A549 (cell line): ENCODE results near the gene NTNG1. TPM values are rescaled to one million over a fixed set of nuclear protein-coding genes. Genes with fewer than 3 reads are reported as not detected.

ENCODE experiments used
- ATAC-seq, 2 experiments: fragments of 200-7000 bp in 1 of 2; fragments of >200 bp in 1 of 2; cut with Nextera tagmentation in 1 of 2; cut with Tn5 transposase in 1 of 2; 3 replicates each; pipeline versions ENCODE4 v1.8.0 to v1.9.1; 2018 to 2020; ENCODE audit warnings: mild to moderate bottlenecking in 1 of 2, moderate library complexity in 1 of 2
- CTCF ChIA-PET: fragments of 300-600 bp; sonication (Branson Sonifier 250); formaldehyde crosslinking; extraction: SDS; loops from one replicate; lab custom pipeline; 2021; ENCODE audit warnings: antibody characterized with exemption, inconsistent platforms; lab: Yijun Ruan, JAX
- POLR2A ChIA-PET: fragments of 350-600 bp; formaldehyde crosslinking; extraction: SDS; loops from one replicate; lab custom pipeline; 2021; ENCODE audit warnings: antibody characterized with exemption, inconsistent platforms; lab: Yijun Ruan, JAX
- DNase-seq, 2 experiments: peaks; one replicate each; pipeline versions ENCODE4 v3.0.0 to v3.0.0-alpha.2; 2011 to 2016; ENCODE audit warnings: low read depth in 1 of 2, low spot score in 1 of 2
- FAIRE-seq: peaks from 2 replicates; lab custom pipeline; 2011; peaks lifted over from hg19 to GRCh38; lab: Jason Lieb, UNC
- H3K27ac ChIP-seq, 2 experiments: fragments of >200 bp; sonication (Bioruptor Twin); formaldehyde crosslinking; 3 replicates each; pipeline ENCODE4 v1.5.1; 2016 to 2017
- H3K4me1 ChIP-seq: fragments of >200 bp; sonication (Bioruptor Twin); formaldehyde crosslinking; 3 replicates; pipeline ENCODE4 v1.6.1; 2016
- H3K4me2 ChIP-seq: fragments of >200 bp; sonication (Bioruptor Twin); formaldehyde crosslinking; 3 replicates; pipeline ENCODE4 v1.6.1; 2016
- H3K4me3 ChIP-seq: fragments of >200 bp; sonication (Bioruptor Twin); formaldehyde crosslinking; 3 replicates; pipeline ENCODE4 v1.5.1; 2016
- H3K9me3 ChIP-seq: fragments of >200 bp; sonication (Bioruptor Twin); formaldehyde crosslinking; 3 replicates; pipeline ENCODE4 v1.6.1; 2016
- BCL3 ChIP-seq: fragments of >200 bp; sonication (Bioruptor Twin); formaldehyde crosslinking; IDR thresholded peaks from 3 replicates; pipeline ENCODE4 v1.6.1; 2016
- CHD2 ChIP-seq: fragments of 150-350 bp; IDR thresholded peaks from 2 replicates; pipeline ENCODE4 v1.6.1; 2014; ENCODE audit warnings: low read length; ENCODE audit not compliant: partially characterized antibody
- CTCF ChIP-seq: fragments of >200 bp; sonication (Bioruptor Twin); formaldehyde crosslinking; IDR thresholded peaks from 3 replicates; pipeline ENCODE4 v1.5.1; 2016
- ELK1 ChIP-seq: fragments of 150-350 bp; IDR thresholded peaks from 2 replicates; pipeline ENCODE4 v1.6.1; 2014; ENCODE audit warnings: low read depth, mild to moderate bottlenecking, low read length
- FOSL2 ChIP-seq, 2 experiments: fragments of 450-650 bp in 1 of 2; fragments of >200 bp in 1 of 2; sonication (Bioruptor Twin) in 1 of 2; formaldehyde crosslinking; IDR thresholded peaks; 2 replicates each; pipeline versions ENCODE4 v1.5.0 to v1.6.1; 2016 to 2020; ENCODE audit warnings: mild to moderate bottlenecking in 1 of 2, moderate library complexity in 1 of 2
- FOXS1 ChIP-seq: fragments of 250-450 bp; sonication (Bioruptor Pico); IDR thresholded peaks from 2 replicates; pipeline ENCODE4 v1.5.0; 2020; ENCODE audit warnings: mild to moderate bottlenecking, moderate library complexity
- HOXA7 ChIP-seq: fragments of 250-450 bp; sonication (Bioruptor Pico); IDR thresholded peaks from 2 replicates; pipeline ENCODE4 v1.5.0; 2020; ENCODE audit warnings: mild to moderate bottlenecking, moderate library complexity
- JUNB ChIP-seq: fragments of >200 bp; sonication (Bioruptor Twin); formaldehyde crosslinking; IDR thresholded peaks from 2 replicates; pipeline ENCODE4 v1.6.1; 2016
- KDM1A ChIP-seq: fragments of 200-600 bp; sonication (generic); IDR thresholded peaks from 2 replicates; pipeline ENCODE4 v1.6.1; 2016; ENCODE audit warnings: low read depth, mild to moderate bottlenecking
- MAFK ChIP-seq: fragments of 450-650 bp; IDR thresholded peaks from 2 replicates; pipeline ENCODE4 v1.6.1; 2014; ENCODE audit not compliant: partially characterized antibody
- MAX ChIP-seq: IDR thresholded peaks from 2 replicates; pipeline ENCODE4 v1.6.1; 2012
- MYC ChIP-seq: IDR thresholded peaks from 2 replicates; pipeline ENCODE4 v1.6.1; 2012; ENCODE audit warnings: mild to moderate bottlenecking, inconsistent platforms, low read length, improper control_type of control experiment, borderline replicate concordance
- NPAS2 ChIP-seq: fragments of 250-450 bp; sonication (Bioruptor Pico); IDR thresholded peaks from 2 replicates; pipeline ENCODE4 v1.8.0; 2022; ENCODE audit warnings: mild to moderate bottlenecking, moderate library complexity, borderline replicate concordance
- POLR2AphosphoS2 ChIP-seq: conservative IDR thresholded peaks from 2 replicates; pipeline ENCODE4 v1.6.1; 2012; ENCODE audit warnings: low read length, improper control_type of control experiment, inconsistent platforms
- RARB ChIP-seq: fragments of 250-450 bp; sonication (Bioruptor Pico); IDR thresholded peaks from 2 replicates; pipeline ENCODE4 v1.8.0; 2021; ENCODE audit warnings: mild to moderate bottlenecking, moderate library complexity
- RFX5 ChIP-seq: fragments of 450-650 bp; IDR thresholded peaks from 2 replicates; pipeline ENCODE4 v1.7.1; 2014; ENCODE audit warnings: antibody characterized with exemption, mild to moderate bottlenecking, moderate library complexity
- SMC3 ChIP-seq: fragments of >200 bp; sonication (Bioruptor Twin); formaldehyde crosslinking; IDR thresholded peaks from 3 replicates; pipeline ENCODE4 v1.6.1; 2018; ENCODE audit warnings: inconsistent platforms
- TP53 ChIP-seq: fragments of 250-450 bp; sonication (Bioruptor Pico); IDR thresholded peaks from 2 replicates; pipeline ENCODE4 v1.5.0; 2021; ENCODE audit warnings: mild to moderate bottlenecking, moderate library complexity
- ZC3H11A ChIP-seq: fragments of 450-650 bp; IDR thresholded peaks from 2 replicates; pipeline ENCODE4 v1.6.1; 2014; ENCODE audit warnings: antibody characterized with exemption, mild to moderate bottlenecking
- ZSCAN20 ChIP-seq: fragments of 250-450 bp; sonication (Bioruptor Pico); IDR thresholded peaks from 2 replicates; pipeline ENCODE4 v1.8.0; 2022; ENCODE audit warnings: mild to moderate bottlenecking, moderate library complexity
- WGBS: methylation state at CpG from one replicate; pipeline ENCODE4 v1.1.6; 2017; ENCODE audit errors: missing lambda C conversion rate; 5-methylcytosine and 5-hydroxymethylcytosine counted together
- polyA plus RNA-seq, 4 experiments: library from polyadenylated mRNA; depleted of rRNA in 3 of 4; stranded (reverse); fragments of >200 nt; fragmentation: RNase III in 1 of 4; extraction: RNeasy Plus Mini Kit Qiagen cat#74134 plus additional on column Dnase treatment in 1 of 4; gene quantifications; 2 replicates in 3 of 4; 3 replicates in 1 of 4; pipeline ENCODE4 v1.2.3, GENCODE V29; 2011 to 2017
- TF ChIP-seq, protein P1 (sequence below): fragments of 450-650 bp; IDR thresholded peaks from 2 replicates; pipeline ENCODE4 v1.6.1; 2014; ENCODE audit warnings: antibody characterized with exemption
- TF ChIP-seq, protein P2 (sequence below): IDR thresholded peaks from 2 replicates; pipeline ENCODE4 v1.6.1; 2012; ENCODE audit warnings: low read depth, borderline replicate concordance
- TF ChIP-seq, protein P3 (sequence below): fragments of 250-450 bp; sonication (Bioruptor Pico); IDR thresholded peaks from 2 replicates; pipeline ENCODE4 v1.5.0; 2020; ENCODE audit warnings: low read depth, mild to moderate bottlenecking, moderate library complexity

Gene NTNG1
- polyA plus RNA-seq, 2 of the 4 experiments (the other 2 are of a cell fraction): not detected

- FAIRE-seq (no peak), ATAC-seq (no peak), DNase-seq (no peak)
- H3K27ac ChIP-seq: no peak overlapping the region
- H3K9me3 ChIP-seq: no peaks in the 10 kb centered on the region
- no peaks in the 10 kb centered on the region for H3K4me1 ChIP-seq
- TF ChIP-seq KDM1A (no peak), FOSL2 (IDR thresholded peaks at IDR 0.05) (no peak), FOSL2 (CRISPR knock-in tag; IDR thresholded peaks at IDR 0.05) (no peak), NPAS2 (CRISPR knock-in tag) (no peak), TP53 (no peak), MAFK (no peak), POLR2AphosphoS2 (no peak), BCL3 (no peak)
- TF ChIP-seq, protein P1, sequence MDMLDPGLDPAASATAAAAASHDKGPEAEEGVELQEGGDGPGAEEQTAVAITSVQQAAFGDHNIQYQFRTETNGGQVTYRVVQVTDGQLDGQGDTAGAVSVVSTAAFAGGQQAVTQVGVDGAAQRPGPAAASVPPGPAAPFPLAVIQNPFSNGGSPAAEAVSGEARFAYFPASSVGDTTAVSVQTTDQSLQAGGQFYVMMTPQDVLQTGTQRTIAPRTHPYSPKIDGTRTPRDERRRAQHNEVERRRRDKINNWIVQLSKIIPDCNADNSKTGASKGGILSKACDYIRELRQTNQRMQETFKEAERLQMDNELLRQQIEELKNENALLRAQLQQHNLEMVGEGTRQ: no peak
- ChIA-PET POLR2A (no interaction called here), CTCF (interaction anchor here (0.7 kb wide), 1 partner anchor 90 kb away, joined by 3 read pairs; no protein-coding TSS in a partner anchor)
- no peak overlapping the region for H3K4me2 ChIP-seq
- 2% methylated on average over 3 of the region's 3 CpGs for WGBS
- no peak overlapping the region for H3K4me3 ChIP-seq
Measured at GRCh38 chr1:107187399-107187798, 46.6 kb downstream of the NTNG1 start.

- TF ChIP-seq HOXA7 (CRISPR knock-in tag) (no peak), MYC (no peak), FOXS1 (CRISPR knock-in tag) (no peak), MAX (no peak), NPAS2 (CRISPR knock-in tag) (no peak), RARB (CRISPR knock-in tag) (no peak), CTCF (no peak), RFX5 (no peak), ZC3H11A (no peak), ELK1 (no peak), SMC3 (no peak), POLR2AphosphoS2 (no peak), CHD2 (no peak), ZSCAN20 (CRISPR knock-in tag) (no peak), JUNB (no peak)
- TF ChIP-seq, protein P2, sequence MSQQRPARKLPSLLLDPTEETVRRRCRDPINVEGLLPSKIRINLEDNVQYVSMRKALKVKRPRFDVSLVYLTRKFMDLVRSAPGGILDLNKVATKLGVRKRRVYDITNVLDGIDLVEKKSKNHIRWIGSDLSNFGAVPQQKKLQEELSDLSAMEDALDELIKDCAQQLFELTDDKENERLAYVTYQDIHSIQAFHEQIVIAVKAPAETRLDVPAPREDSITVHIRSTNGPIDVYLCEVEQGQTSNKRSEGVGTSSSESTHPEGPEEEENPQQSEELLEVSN: no peak
- TF ChIP-seq, protein P3, sequence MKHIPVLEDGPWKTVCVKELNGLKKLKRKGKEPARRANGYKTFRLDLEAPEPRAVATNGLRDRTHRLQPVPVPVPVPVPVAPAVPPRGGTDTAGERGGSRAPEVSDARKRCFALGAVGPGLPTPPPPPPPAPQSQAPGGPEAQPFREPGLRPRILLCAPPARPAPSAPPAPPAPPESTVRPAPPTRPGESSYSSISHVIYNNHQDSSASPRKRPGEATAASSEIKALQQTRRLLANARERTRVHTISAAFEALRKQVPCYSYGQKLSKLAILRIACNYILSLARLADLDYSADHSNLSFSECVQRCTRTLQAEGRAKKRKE: no peak
- Histone ChIP-seq H3K4me2 (no peak overlapping the region), H3K9me3 (no peaks in the 10 kb centered on the region), H3K27ac (no peak overlapping the region), H3K4me3 (no peak overlapping the region), H3K4me1 (no peaks in the 10 kb centered on the region)
- ATAC-seq: no peak
- no peak for DNase-seq
- WGBS: 2% methylated on average over 3 of the region's 3 CpGs
- ChIA-PET POLR2A (no interaction called here), CTCF (interaction anchor here (0.7 kb wide), 1 partner anchor 89 kb away, joined by 3 read pairs; no protein-coding TSS in a partner anchor)
- no peak for FAIRE-seq
Measured at GRCh38 chr1:107188160-107188559, 47.3 kb downstream of the NTNG1 start.
